ENCODE results near the gene RAPGEF2. TPM values are rescaled to one million over a fixed set of nuclear protein-coding genes. Genes with fewer than 3 reads are reported as not detected.

Gene RAPGEF2
- total and polyA plus RNA-seq, 2 of the 8 experiments (the other 6 are each of a cell fraction or from before 2014, with no cell fraction given): 24.4 to 48.6 TPM

- Histone ChIP-seq H2BK120ac (replicated peaks; ENCODE audit: low read depth, low read length) (no peak overlapping the region), H4K8ac (ENCODE audit: extremely low read depth, insufficient read depth, low read length) (no peak overlapping the region), H3K27me3 (replicated peaks in 1 of 4; ENCODE audit: control insufficient read depth in 3 of 4, extremely low read depth in 1 of 4, insufficient read depth in 3 of 4, low read length in 3 of 4) (no peaks in the 10 kb centered on the region), H3K23me2 (ENCODE audit: low read depth, low read length) (no peaks in the 10 kb centered on the region), H3K14ac (ENCODE audit: insufficient read length) (no peak overlapping the region), H3K36me3 (ENCODE audit: control insufficient read depth in 2 of 4, insufficient read depth in 4 of 4, low read length in 3 of 4) (no peaks in the 10 kb centered on the region), H4K20me1 (replicated peaks in 1 of 2; ENCODE audit: control insufficient read depth in 1 of 2, insufficient read depth in 2 of 2, low read length in 2 of 2) (no peaks in the 10 kb centered on the region), H3K56ac (replicated peaks; ENCODE audit: insufficient read length, low read depth, low read length) (no peak overlapping the region), H3K27ac (ENCODE audit: low read depth, low read length) (no peak overlapping the region), H2AK5ac (ENCODE audit: low read depth, low read length) (no peak overlapping the region), H2AFZ (ENCODE audit: low read length) (no peak overlapping the region), H2BK15ac (ENCODE audit: low read length) (no peak overlapping the region), H3K23ac (ENCODE audit: insufficient read length) (no peak overlapping the region), H3K4ac (replicated peaks; ENCODE audit: insufficient read length, low read depth, low read length) (no peak overlapping the region), H3K79me2 (ENCODE audit: control insufficient read depth in 1 of 2, insufficient read depth in 2 of 2, low read length in 2 of 2) (no peaks in the 10 kb centered on the region), H3K79me1 (ENCODE audit: low read depth, low read length) (no peaks in the 10 kb centered on the region), H3K18ac (ENCODE audit: extremely low read depth, low read length) (no peak overlapping the region), H3K9ac (replicated peaks in 1 of 4; ENCODE audit: extremely low read depth in 1 of 4, low read depth in 3 of 4, low read length in 3 of 4) (no peak overlapping the region), H3K4me3 (ENCODE audit: extremely low read depth in 1 of 4, insufficient read depth in 2 of 4, low read depth in 3 of 4, low read length in 4 of 4) (no peak overlapping the region), H3K4me2 (ENCODE audit: insufficient read depth in 1 of 2, low read depth in 2 of 2, low read length in 2 of 2) (no peak overlapping the region), H2BK20ac (ENCODE audit: low read length) (no peak overlapping the region), H4K5ac (ENCODE audit: insufficient read length, low read depth, low read length) (no peak overlapping the region), H4K91ac (replicated peaks; ENCODE audit: insufficient read length, low read length) (no peak overlapping the region), H3K9me3 (ENCODE audit: insufficient read depth in 2 of 2, low read depth in 1 of 2, low read length in 1 of 2) (no peaks in the 10 kb centered on the region), H2BK5ac (ENCODE audit: low read depth, low read length) (no peak overlapping the region), H3K4me1 (replicated peaks in 1 of 4; ENCODE audit: control insufficient read depth in 3 of 4, insufficient read depth in 4 of 4, low read length in 3 of 4) (no peaks in the 10 kb centered on the region; a peak in 1 of 7 replicates), H2BK12ac (ENCODE audit: low read depth, low read length) (no peak overlapping the region)
- FAIRE-seq (no peak), DNase-seq (ENCODE audit: low read depth in 1 of 2, low spot score in 2 of 2) (no peak)
- ChIA-PET POLR2A (ENCODE audit: partially characterized antibody) (no interaction called here), CTCF (ENCODE audit: partially characterized antibody) (no interaction called here)
- no peak for TF ChIP-seq SUZ12 (IDR thresholded peaks at IDR 0.05; ENCODE audit: low read length)
- TF ChIP-seq NANOG (IDR thresholded peaks at IDR 0.05; ENCODE audit: insufficient read depth, low read depth, low read length, poor library complexity, severe bottlenecking): no peak
- no peak for TF ChIP-seq SAP30 (IDR thresholded peaks at IDR 0.05; ENCODE audit: insufficient read depth, insufficient replicate concordance, low read length)
- no peak for TF ChIP-seq HDAC2 (IDR thresholded peaks at IDR 0.05; ENCODE audit: borderline replicate concordance in 1 of 2, low read depth in 2 of 2, low read length in 2 of 2)
- no peak for TF ChIP-seq GABPA (IDR thresholded peaks at IDR 0.05; ENCODE audit: borderline replicate concordance, insufficient read depth, low read length)
- TF ChIP-seq SRF (IDR thresholded peaks at IDR 0.05; ENCODE audit: low read depth, low read length): no peak
- no peak for TF ChIP-seq SIRT6 (IDR thresholded peaks at IDR 0.05; ENCODE audit: low read length)
- TF ChIP-seq CBX5 (IDR thresholded peaks at IDR 0.05; ENCODE audit: low read depth, low read length): no peak
- TF ChIP-seq EZH2 (IDR thresholded peaks at IDR 0.05; ENCODE audit: low read depth, low read length, severe bottlenecking): no peak
- no peak for TF ChIP-seq RAD21 (IDR thresholded peaks at IDR 0.05 in 1 of 2, conservative IDR thresholded peaks at IDR 0.05 in 1 of 2; ENCODE audit: low read depth in 2 of 2, low read length in 2 of 2)
Measured at GRCh38 chr4:159273141-159273438, 170.2 kb downstream of the RAPGEF2 start.

All from H1 (cell line).